T-helper 2 cell treated with Interferon-gamma antibody and Interleukin-4, amounts not matched to agents 100 ng/mL and 5 ng/mL, for 36 hours (primary cell): ENCODE results near the gene SORCS2. TPM values are rescaled to one million over a fixed set of nuclear protein-coding genes. Genes with fewer than 3 reads are reported as not detected.

Experiments used
- intact Hi-C: fragments of 100-400 bp; cut with micrococcal nuclease; formaldehyde crosslinking; loops from one replicate; pipeline ENCODE4 v1.15.1; 2023
- total RNA-seq: library from RNA; stranded (reverse); gene quantifications from 2 replicates; pipeline ENCODE4 v1.2.3, GENCODE V29; 2022

SORCS2 gene
- total RNA-seq, 1 donor from 2014 or later = 0.05 TPM

DNA sequence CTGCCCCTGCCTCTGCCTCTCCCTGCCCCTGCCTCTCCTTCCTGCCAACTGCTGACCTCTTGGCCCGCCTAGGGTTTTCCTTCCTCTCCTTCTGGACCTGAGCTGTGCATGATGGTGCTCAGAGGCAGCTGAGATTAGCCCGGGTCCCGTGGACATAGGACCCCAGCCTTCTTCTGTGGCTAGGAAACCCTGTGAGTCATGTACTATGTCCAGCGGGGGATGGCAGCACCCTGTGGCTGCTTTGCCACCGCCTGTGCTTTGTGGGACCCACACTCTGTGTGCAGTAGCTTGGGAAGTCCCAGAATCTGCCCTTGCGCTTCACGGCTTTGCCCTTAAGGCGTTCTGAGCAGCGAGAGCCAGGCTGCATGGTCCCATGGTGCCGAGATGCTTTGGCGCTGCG lies 347.9 kb downstream of the SORCS2 start:
- intact Hi-C loops = no loop called here

DNA sequence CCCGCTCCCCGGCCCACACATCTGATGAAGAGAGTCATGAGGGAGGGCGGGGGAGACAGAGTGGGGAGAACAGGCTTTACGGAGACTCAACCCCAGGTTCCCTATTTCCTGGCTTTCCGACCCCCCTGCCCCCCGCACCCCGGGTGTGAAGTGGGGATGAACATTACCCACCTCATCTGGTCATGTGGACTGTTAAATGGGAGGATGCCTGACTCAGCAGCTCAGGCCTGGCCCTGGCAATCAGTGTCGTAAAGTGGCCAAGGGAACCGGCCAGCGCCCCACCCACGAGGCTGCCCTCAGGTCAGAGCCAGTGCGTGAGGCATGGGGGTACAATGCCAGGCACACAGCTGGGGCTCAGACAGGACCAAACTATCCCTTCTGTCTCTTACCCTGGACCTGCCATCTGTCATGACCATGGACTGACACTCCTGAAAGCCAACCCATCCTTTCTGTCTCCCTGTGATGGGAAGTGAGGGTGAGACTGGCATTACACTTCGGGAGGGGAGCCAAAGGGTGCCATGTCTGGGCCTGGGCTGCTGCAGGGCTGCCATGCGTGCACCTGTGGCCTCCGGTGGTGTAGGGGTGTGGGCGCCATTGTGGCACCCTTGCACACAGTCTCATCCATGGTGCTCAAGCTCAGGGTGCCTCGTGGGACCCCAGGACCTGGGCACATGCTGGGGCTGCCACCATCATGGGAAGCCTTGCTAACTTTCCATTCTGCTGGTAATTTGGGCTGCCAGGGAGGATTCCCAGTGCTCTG lies 348.5 kb downstream of the SORCS2 start:
- intact Hi-C loops = no loop called here

DNA sequence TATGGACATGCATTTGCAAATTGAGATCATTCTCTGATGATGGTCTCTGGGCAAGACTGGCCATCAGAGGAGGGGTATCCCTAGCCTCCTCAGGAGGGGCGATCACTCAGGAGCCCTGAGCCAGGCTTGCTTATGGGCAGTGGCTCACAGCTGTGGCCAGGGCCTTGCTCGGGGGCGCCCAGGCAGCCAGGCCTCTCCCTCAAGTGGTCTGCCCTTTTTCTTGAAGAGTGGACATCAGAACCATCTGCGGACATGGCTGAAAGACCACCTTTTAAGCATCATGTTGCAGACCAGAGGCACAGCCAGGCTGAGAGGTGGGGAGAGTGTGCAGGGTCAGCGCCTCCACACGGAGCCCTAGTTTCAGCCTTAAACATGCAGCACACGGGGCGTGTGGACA lies 349.1 kb downstream of the SORCS2 start:
- intact Hi-C loops = no loop called here

DNA sequence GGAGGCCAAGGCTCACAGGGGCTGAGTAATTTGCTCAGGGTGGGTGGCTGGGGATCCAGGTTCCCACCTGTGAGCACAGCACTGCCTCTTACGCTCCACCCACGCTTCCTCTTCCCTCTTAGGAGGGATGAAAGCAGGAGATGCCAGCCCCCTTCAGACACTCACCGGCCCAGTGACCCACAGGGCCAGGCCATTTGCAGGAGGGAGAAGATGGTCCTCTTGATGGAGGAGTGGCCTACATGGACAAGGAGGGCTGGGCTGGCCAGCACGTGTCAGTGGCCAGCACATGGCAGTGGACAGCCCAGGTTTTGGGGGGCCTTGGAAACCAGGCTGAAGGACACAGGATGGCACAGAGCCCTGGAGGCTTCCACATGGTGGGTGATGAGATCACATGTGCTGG lies 350.4 kb downstream of the SORCS2 start:
- intact Hi-C loops = no loop called here

DNA sequence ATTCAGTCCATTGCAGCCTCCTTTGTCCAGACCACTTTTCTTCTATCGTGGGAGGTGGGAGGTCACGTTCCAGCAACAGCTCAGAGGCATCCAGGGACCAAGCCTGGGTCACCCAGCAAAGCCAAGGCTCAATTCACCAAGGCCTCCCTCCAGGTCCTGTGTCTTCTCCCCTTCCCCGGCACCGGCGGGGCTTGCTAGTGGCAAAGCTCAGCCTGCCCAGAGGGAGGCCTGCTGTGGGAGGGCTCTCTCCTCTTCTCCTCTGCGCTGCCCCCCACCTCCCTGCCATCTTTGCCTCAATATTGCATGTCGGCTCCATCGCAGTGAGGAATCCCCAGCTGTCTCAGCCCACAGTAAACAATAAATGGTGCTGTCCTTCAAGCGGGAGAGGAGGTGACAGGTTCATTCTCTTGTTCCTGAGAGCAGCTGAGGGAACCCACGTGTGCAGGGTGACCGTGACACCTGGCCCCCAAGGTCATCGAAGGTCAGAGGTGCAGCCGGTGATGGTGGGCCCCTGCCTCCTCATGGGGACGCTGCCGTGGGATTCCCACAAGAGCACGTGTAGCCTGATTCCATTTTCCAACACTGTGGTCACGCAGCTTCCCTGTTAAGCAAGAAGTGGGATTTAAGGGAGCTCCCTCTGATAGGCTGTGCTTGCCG lies 353.9 kb downstream of the SORCS2 start:
- intact Hi-C loops = no loop called here

DNA sequence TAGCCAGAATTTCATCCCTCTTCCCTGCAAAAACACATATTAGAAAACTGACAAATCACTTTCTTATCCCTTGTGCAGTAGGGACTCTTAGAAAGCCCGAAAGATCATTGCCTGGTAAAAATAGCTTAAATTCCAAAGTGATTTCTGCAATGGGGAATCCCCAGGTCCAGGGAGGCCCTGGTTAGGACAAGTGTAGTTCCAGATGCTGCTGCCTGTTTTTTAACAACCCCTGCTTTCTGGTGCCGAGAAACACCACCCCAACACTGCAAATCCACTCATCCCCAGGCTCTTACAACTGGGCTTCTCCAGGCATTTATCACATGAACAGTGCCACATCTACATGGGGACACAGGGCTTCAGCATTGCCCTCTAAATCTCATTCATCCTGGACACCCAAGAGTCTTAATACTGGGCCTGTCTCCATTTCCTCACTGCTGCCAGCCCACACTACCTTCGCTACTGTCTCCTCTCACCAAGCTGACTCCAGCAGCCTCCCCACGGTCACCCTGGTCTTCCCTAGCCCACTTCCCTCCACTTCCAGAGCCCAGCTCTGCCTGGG lies 354.6 kb downstream of the SORCS2 start:
- intact Hi-C loops = no loop called here

DNA sequence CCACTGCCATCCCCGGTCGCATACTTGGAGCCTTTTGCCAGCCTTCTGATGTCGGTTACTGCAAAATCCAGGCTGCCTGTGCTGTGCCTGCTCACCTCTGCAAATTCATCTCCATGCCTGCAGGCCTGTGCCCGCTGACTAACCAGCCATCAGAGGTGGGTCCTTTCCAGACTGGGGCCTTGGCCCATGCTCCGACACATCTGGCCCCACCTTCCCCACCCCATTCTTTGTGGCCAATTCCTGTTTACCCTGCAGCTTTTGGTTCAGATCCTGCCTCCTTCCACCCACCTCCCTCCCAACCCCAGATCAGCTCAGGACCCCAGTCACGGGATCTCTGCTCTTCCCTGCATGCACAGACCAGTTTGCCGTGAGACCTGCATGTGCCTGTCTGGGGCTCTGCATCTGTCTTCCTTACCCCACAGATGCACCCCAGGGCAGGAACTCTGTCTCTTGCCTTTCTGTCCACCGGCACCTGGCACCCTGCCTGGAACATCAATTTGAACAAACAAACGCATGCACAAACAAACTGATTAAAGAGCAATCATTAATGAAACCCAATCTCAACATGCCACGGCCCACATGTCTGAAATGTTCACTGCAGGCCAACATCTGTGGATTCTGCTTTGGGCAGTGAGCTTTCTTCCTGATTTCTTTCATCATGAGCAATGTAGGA lies 355.2 kb downstream of the SORCS2 start:
- intact Hi-C loops = no loop called here

DNA sequence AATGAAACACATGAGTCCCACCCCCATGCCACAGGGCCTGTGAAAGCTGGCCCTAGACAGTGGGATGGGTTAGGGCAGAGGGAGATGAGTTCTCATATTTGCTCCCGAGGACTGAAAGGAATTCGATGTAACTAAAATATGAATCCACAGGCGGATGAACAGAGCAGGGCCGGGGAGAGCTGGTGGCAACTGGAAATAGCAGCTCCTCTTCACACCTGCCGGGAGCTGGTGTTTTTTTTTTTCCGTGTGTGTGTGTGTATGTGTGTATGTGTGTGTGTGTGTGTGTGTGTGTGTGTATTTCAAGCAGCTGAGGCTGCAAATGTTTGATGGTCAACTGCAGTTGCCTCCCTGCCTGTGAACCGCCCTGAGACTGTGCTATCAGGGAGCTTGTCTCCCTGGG lies 357.5 kb downstream of the SORCS2 start:
- intact Hi-C loops = no loop called here

DNA sequence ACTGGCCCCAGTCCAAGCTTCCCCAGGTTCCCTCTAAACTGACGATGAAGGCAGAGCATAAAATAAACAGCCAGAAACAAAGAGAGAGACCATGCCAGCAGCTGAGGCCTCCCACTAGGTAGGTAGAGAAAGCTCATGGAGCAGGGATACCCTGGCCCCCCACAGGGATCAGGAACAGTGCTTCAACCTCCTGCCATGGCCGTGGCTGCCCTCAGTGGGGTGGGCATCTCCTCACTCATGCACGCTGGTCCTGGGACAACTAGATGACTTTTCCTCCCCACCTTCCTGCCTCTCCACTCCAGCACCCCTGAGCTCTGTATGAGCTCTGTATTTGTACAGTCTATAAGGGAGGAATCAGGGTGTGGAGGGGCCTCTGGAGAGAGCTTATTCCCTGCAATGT lies 360.1 kb downstream of the SORCS2 start:
- intact Hi-C loops = no loop called here

DNA sequence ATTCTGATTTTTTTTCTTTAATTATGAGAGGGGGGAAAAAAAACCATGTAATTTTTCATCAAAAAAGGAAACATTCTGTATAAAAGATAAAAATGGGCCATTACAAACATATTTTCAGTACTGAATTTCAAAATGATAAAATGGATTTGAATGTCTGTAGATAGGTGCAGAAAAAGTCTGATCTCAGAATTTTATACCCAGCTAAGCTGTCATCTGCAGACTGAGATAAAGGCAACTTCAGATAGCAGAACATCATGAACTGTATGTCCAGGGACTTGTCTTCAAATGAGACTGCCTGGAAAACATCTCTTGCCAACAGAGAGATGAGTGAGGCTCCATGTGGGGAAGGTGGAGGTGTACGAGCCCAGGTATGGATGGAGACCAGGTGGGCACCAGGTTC lies 360.9 kb downstream of the SORCS2 start:
- intact Hi-C loops = no loop called here

DNA sequence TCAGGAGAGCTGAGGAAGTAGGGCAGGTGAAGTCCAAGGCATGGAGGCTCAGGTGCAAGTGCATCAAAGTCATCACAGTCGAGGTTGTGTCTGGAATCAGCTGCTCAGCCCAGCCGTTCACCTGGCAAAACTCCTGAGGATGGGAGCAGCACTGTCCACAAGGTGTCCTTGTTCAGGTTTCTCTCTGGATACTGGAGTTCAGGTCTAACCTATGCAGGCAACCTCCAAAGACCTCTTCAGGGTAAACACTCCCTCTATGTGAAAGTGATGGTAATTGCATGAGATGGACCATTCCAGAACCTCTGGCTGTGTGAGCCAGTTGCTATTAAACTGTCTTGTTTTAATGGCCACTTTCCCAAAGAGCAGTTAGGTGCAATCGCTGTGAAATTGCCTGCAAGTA lies 362.6 kb downstream of the SORCS2 start:
- intact Hi-C loops = no loop called here

DNA sequence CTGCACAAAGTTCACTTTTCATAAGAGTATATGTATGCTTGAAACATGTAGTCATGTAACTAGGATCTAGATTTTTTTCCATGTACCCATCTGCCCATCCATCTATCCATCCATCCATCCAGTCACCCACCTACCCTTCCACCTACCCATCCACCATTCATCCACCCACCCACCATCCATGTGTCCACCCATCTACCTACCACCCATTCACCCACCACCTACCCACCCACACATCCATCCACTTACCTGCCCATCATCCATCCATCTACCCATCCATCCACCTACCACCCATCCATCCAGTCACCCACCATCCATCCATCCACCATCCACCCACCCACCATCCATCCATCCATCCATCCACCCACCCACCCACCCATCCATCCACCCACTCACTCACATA lies 364.2 kb downstream of the SORCS2 start:
- intact Hi-C loops = no loop called here

DNA sequence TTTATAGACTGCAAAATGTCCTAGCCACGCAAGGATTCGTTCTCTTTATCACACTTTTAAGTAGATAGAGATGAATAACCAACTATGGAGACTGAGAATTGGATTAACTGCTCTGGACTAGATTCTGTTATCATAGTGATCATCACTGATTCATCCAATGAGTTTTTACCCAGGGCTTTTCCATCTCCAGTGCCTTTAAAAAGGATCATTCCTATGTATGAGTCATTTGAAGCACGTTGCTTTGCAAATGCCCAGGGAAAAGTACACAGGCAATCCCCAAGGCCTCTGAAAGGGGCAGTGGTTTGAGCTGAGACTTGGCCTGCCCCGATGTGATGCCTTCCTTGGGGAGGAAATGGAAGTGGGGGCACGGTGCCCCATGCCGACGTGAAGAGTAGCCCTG lies 365.1 kb downstream of the SORCS2 start:
- intact Hi-C loops = no loop called here

DNA sequence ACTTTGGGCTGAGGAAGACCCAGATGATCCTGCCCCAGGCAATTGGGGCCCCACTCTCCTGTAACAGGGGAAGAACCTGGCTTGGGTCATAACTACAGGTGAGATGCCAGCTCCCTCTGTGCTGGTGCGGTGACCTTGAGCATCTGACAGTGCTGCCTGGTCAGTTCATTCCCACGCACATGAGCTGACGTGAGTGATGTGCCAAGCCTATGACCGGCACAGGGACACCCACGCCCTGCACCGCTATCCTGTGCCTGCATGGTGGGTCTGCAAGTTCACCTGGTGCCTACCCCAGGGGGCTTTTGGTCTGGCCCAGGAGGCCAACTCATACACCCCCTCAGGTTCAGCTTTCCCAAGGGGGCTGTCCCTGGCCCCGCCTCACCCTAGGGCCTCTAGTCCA lies 366.1 kb downstream of the SORCS2 start:
- intact Hi-C loops = no loop called here

DNA sequence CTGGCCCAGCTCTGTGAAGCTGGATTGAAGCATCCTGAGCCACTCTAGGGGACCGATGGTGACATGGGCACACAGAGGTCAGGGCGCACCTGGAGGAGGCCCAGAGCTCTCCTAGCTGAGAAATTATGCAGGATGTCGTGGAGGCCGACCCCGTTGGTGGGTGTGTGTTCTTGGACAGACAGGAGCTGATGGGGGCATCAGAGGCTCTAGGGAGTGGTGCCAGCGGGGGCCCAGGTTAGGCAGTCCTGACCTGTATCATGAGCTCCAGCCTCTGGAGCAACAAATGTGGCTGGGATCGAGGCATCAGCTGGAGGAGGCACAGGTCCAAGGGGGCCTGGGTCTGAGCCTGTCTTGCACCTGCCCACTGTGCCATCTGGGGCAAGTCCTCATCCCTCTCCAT lies 367.0 kb downstream of the SORCS2 start:
- intact Hi-C loops = no loop called here

DNA sequence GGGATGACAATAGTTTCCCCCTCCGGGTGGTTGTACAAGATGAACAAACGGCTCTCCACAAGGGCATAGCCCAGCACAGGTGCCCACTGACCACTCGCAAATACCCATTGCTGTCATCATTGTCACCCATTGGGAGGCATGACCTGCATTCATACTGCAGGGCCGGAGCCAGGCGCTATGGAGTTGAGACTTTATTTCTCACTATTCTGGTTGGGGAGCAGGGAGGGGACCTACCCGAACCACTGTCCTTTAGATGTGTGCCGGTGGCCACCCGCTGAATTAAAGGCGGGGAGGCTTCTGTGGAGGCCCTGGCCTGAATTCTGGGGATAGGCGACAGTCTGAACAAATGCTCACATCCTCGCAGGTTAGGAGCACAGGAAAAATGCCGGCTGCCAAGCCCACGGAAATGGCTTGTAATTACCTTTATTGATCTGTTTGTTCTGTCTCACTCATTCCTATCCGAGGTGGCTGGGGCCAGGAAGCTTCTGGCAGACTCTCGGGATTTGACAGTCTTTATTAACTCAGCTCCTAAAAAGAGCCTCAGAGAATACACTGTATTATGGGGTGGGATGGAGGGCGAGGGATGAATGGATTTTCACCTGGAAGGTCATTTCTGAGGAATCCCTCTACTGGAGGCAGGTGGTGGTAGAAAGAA lies 367.5 kb downstream of the SORCS2 start:
- intact Hi-C loops = no loop called here

DNA sequence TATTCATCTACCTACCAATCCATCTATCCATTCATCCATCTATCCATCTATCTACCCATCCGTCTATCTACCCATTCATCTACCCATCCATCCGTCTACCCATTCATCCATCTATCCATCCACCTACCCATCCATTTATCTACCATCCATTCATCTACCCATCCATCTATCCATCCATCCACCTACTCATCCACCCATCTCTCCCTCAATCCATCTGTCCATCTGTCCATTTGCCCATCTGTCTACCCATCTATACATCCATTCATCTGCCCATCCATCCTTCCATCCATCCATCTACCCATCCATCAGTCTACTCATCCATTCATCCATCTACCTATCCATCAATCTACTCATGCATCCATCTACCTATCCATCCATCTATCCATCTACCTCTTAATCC lies 369.2 kb downstream of the SORCS2 start:
- intact Hi-C loops = no loop called here

DNA sequence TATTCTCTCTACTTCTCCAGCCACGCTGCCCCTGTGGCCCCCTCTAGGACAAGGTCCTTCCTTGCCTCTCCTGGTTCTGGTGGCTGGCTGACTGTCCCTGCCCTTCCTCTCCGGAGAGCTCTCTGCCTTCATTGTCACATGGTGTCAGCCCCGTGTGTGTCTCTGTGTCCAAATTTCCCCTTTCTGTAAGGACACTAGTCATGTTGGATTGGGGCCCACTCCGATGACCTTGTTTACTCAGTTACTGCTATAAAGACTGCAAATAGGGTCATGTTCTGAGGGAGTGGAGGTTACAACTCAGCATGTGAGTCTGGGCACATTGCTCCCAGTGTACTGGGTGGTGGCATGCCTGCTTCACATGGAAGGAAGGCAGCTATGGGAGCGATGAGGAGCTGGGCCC lies 371.9 kb downstream of the SORCS2 start:
- intact Hi-C loops = no loop called here

DNA sequence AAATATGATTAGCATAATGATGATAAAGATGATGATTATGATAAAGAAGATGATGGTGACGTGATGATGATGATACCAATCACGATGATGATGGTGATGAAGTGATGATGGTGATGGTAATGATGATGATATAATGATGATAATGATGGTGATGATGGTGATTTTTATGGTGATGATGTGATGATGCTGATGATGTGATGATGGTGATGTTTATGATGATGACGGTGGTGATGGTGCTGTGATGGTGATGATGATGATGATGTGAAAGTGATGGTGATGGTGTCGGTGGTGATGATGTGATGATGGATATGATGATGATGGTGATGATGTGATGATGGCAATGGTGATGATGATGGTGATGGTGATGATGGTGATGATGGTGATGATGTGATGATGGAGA lies 373.1 kb downstream of the SORCS2 start:
- intact Hi-C loops = no loop called here

DNA sequence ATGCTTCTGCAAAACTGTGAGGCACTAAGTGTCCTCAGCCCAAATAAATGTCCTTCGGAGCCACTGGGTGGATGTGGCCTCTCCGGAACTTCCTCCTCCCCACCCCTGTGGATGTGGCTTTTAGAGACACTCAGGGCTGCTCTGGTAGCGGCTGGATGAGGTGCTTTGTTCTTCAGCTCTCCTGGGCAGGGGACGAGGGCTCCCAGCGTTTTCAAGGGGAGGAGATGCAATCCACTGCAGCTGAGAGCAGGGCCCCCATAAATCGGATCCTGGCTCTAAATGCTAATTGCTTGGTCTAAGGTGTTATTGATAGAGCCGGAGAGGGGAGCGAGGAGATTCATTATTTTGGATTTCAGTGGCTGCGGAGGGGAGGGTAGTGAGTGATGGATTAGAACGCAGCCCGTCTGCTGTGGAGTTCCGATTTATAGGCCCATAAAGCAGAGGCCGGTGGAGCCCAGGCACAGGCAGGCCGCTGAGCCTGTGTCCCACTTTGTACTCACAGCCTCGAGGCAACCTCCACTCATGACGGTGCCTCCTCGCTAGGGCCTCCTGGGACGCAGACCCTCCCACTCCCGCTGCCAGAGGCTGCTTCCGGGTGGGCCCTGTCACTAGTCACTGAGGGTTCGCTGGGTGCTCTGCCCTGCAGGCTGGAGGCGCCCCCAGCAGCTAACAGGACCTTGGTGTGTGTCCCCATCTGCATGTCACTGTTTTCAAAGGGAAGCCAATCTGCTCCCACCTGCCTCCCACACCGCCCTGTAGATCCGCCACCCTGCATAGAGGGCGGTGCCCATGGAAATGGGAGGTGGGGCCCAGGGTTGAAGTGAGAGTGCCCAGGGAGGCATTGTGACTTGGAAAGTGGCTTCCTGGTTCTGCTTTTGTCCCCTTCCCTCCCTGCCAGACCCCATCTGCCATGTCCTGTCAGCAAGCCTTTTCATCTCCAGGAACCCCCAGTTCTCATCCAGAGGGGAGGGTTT lies 377.8 kb downstream of the SORCS2 start:
- intact Hi-C loops = no loop called here

DNA sequence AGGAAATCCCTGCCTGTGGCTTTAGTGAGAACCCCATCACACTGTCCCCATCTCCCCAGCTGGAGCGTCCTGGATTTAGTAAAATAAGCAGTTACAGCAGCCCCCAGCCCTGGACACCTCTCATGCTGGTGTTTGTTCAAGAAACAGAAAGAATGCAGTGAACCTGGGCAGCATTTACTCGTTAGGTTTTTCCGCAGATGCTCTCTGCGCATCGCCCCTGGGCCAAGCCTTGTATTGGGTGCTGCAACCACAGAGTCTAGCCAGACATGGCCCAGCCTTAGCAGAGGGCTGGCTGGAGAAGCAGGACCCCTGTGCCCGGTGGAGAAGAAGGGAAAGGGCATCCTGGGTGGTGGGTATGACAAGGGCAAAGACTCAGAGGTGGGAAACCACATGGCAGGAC lies 378.7 kb downstream of the SORCS2 start:
- intact Hi-C loops = no loop called here
